T1000 (cell line): Measurements from ENCODE around the gene ADAMTS15.
"Not testable (repeated sequence)": the region's sequence is repeated elsewhere in the genome, so short reads cannot be mapped to it uniquely, and the experiment has no call there.

Experiments
- DNase-seq: peaks from one replicate; lab custom pipeline; 2025; ENCODE audit warnings: mixed read lengths; lab: John Stamatoyannopoulos, UW

The ADAMTS15 gene

DNA sequence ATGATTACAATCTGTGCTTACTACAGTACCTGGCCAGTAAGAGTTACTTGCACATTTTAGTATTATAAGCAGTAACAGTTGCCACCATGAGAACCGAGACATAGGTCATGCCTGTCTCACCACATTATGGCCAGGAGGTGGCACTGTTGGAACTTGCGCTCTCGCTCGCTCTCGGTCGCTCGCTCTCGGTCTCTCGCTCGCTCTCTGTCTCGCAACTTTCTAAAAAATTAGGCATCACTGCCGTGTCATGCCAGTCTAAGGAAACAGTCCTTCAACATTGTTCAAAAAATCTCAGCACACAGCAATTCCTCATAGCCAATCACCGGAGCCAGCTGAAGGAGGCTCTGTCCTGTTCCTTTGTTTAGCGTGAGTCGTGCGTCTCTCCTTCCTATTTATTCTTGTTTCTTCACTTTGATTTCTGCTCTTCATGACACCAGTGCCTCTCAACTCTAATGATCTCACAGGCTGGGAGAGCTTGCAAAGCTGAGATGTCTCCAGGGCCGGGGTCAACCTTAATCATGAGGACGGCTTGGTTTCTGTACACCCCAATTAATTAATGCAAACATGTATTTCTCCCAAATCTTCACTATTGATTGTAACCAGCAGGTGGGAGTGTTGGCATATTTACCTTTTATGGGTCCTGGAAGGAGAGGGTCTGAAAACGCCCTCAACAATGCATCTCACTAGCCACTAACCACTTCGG is 13.8 kb upstream of the ADAMTS15 start:
- DNase-seq = peak; percentile 51

DNA sequence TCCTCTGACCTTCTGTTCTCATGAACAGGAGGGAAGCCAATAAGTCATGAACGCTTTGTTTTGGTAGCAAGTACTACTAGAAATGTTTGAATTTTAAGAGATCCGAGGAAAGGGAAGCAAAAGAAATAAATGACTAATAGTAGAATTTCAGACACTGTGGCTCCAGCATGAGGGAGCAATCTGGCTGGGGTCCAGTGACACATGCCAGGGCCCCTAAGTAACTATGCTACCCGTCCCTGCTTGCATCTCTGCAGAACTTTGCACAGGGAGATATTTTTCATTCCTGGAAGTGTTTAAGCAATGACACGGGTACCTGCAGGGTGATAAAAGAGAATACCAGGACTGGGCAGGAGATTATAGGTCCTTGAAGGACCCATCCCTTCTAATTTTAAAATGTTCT is 12.8 kb upstream of the ADAMTS15 start:
- no peak for DNase-seq

DNA sequence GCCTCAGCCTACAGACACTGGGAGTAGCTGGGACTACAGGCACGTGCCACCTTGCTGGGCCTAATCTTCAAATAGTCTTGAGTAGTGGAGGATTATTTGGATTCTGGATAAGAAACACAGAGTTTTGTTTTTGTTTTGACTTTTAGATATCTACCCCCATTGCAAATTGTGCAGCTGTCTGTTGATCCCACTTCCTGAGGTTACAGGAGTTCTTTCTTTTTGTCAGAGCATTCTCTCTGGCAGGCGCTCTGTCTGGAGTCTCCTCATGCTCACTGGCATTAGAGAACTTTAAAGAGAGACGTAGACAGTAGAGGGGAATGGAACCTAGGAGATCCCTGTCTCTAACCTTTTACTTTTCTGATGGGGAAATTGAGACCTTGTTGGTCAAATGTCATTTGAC is 12.3 kb upstream of the ADAMTS15 start:
- DNase-seq = no peak

- no peak for DNase-seq
These were observed 10.6 kb upstream of the ADAMTS15 start for GRCh38 chr11:130437848-130438247.

- not testable (repeated sequence) for DNase-seq
These were observed 9.9 kb upstream of the ADAMTS15 start for GRCh38 chr11:130438401-130439159.

- DNase-seq = no peak
These were observed 9.3 kb upstream of the ADAMTS15 start for GRCh38 chr11:130439160-130439519.

DNA sequence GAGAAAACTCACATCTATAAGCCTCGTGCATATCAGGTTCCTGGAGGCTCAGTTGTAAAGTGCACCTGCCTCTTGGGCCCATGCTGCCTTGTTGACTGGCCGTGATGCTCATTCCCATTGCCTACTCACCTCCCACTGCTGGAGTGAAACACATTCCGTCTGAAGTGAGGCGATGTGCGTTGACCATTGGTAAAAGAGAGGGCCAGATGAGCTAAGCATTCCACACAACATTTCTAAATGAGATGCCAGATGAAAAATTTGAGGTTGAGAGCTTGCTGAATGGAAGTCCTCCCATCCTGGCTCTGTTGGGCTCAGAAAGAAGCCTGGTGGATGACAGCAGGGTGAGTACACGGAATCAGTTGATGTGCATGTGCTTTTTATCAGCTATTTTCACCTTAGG is 8.6 kb upstream of the ADAMTS15 start:
- no peak for DNase-seq

DNA sequence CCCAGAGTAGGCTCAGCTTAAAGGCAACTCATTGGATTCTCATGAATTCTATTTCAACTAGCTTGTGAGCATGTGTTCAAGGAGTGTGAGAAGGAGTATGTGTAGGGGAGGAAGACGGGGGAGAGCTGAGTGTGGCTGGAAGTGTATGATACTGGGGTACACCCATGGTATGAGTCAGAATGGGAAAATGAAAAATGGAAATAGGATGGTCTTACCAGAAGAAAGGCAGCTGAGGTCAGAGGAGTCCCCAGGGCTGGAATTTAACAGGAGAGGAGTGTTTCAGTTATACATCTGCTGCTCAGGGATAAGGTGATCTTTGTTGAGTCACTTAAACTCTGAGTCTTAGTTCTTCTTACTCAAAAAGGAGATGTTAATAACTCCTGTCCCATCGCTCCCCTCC is 6.7 kb upstream of the ADAMTS15 start:
- no peak for DNase-seq

- DNase-seq = no peak
These were observed 5.7 kb upstream of the ADAMTS15 start for GRCh38 chr11:130442737-130443136.

DNA sequence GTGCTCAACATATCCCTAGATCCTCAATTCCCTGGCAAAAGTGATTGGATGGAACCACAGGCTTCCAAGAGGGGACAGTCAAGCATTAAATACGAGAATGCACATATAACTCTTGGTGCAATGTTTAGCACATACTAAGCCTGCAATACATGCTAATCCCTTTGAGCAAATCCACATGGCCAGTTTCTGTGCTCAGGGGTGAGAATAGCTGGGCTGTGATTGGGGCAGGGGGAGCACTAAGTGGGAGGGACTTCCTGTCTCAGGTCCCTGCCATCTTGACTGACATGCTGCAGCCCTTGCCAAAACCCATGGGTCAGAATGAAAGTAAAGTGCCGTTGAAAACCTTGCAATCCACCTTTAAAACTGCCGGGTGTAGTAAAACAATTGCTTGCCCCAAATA is 2.7 kb upstream of the ADAMTS15 start:
- no peak for DNase-seq

DNA sequence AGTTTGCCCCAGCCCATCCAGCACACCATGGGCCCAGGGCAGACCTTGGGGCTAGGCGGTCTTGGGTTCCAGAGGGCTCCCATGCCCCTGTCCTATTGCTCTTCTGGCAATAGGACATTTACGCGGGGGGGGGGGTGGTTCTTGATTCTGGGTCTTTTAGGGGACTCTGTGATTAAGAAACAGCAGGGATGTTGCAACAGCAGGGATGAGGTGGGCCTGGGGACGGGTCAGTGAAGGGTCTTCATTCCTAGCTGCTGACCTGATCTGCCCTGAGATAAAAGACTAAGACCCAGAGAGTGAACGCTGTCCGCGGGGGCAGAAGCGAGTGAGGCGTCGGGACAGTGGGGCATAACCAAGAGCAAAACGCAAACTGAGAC is 418 bp upstream of the ADAMTS15 start:
- DNase-seq = no peak

- DNase-seq = no peak
These were observed 1.0 kb downstream of the ADAMTS15 start for GRCh38 chr11:130449310-130449990.

DNA sequence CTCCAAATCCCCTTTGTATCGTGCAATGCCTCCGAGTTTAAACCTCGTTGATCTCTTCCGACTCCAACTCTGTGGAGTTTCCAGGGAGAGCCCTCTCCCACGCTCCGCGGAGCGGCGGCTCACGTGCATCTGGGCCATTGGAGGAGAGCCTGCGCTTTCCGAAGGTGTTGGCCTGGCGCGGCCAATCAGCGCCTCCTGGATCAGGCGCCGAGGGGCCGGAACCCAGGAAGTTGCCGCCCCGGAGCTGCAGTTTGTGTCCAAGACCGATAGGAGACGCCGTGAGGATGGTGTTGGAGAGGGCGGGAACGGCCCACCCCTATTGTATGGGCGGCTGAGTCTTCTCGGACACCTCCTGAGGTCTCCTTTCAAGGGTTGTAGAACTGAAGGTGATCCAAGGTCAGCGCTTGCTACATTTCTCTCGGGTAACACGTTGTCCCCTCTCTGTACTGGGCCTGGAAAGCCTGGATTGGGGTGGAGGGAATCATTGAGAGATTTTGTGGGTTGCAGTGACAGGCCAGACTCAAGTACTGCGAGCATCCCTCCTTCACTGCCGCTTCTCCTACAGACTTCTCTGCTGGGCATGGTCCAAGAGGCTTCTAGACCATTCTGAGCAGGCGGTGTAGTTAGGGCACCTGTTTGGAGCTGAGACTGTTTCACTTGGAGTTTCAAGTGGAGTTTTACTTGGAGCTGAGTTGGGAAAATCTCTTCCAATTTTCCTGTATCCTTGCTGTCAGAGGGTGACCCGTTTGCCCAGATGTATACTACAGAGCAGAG is 1.7 kb downstream of the ADAMTS15 start:
- peak; percentile 59 for DNase-seq

DNA sequence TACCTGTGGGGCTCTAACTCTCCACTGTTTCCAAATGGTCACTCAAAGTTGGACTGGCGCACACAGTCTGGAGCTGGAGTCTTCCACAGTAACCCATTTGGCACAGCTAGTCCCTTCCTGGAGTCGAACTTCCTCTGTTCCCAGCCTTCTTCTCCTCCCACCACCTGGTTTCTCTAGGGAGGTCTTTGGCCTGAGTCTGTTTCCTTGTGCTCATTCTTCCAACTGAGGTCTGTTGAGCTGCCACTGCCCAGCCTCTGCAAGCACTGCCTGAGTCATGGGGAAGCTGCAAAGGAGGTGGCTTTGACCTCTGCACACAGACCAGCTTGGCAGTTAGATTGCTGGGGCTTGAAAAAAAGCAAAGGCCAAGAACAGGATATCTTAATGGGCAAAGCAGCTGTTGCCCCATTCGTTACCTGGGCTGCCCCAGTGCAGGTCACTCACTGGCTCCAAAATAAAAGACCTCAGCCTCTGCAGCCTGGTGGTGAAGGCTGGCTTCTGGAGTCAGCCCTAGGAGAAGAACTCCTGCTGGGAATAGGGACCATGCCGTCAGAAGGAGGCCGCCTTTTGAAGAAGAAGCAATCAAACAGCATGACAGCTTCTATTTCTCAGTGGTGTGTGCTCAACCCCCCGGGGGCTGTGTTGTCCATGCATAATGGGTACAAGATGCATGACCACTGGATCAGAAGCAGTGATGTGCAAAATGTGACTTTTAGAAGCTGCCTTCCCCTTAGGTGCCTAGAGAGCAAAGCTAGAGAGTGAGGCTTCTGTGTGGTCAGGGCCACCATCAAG is 3.0 kb downstream of the ADAMTS15 start:
- no peak for DNase-seq

DNA sequence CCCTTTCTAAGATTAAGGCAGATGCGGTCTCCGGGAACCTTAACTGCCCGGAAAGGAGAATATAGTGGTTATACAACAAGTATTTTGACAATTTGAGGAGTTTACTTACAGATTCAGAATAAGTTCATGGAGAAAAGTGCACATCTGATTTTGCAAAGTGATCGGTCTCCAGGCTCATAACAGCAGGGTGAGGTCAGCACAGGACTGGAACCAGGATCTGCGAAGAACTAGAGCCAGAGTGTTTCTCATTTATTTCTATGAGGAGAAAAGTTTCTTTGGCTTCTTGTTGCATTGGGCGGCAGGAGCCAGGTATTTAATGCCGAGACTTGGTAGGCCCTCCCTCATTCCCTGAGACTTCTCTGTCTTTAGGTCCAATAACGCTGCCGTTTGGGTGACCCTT is 3.7 kb downstream of the ADAMTS15 start:
- no peak for DNase-seq

- no peak for DNase-seq
These were observed 4.5 kb downstream of the ADAMTS15 start for GRCh38 chr11:130452940-130453339.

DNA sequence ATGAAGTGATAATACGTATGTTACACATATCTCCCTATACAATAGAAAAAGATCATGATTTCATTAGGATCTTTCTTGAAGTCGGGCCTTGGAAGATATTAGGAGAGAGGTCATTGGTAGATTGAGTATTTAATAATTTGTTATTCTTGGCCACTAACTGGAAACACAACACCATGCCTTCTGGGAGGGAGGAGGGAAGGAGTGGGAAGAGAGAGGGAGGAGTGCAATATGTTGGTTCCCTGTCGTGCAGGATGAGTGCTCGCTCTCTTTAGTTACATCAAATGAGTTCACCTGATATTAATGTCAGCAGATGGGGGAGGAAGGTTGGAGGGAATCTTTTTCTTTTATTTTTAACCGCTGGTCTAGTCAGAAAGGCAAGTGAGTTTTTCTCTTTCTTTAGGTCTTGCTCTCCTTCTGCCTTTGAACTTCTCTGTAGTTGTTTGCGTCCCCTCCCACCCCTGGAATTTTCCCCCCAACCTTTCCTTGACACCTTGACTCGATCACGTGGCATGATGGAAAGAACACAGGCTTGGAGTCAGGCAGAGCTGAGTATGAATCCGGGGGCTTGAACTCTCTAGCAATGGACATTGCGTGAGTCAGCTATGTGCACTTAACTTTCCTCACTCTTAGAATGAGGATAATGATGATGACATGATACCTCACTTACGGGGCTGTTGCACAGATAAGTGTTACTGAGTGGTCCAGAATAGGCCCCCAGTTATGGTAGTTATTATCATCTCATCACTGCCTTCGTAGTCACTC is 6.2 kb downstream of the ADAMTS15 start:
- DNase-seq = no peak

DNA sequence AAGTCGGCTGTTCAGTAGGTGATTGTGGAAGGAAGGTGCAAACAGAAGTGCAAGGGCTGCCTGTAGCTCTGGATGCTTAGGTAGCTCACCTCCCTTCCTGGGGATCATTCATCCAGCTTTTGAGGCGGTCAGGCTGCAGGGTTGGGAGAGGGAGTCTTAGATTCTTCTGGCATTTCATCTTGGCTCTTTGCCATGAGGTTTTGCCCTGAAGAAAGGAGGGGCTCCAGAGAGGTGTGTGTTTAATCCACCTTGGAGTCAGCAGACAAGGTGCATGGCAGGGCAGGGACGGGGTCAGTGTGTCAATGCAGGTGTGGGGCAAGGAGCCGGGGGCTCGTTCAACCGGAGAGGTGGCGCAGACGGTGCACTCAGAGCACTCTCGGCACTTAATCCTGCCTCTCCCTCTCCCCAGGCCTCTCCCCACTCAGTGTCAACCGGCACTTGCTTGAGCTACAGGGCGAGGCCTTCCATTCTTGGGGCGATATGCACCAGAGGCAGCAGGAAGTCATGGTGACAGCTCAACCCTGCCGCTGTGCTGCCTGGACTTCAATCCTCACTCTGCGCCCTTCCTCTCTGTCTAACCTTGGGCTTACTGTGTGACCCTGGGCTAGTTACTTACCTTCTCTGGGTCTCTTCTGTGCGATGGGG is 7.2 kb downstream of the ADAMTS15 start:
- DNase-seq = no peak

DNA sequence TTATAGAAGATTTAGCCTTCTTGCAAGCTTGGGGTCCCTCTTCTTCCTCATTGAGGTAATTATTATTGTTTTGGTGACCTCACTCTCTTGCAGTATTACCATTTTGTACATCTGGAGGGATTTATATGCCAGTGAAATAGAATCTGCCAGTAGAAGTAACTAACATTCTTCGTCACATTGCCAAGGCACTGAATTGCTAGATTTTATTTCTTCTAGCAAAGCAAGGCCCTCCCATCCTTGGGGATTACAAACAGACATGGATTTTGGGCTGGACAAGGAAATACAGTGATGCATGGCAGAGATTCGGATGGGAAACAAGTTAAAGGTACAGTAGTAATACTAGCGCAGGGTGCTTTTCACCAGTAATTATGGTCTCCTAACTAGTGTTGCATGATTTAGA is 7.8 kb downstream of the ADAMTS15 start:
- DNase-seq = no peak
